HEK293 (cell line): ENCODE results near the gene JAZF1.

Experiments
- CTCF ChIA-PET: fragments of 350-600 bp; formaldehyde crosslinking; extraction: SDS; loops from one replicate; lab custom pipeline; 2021; ENCODE audit warnings: antibody characterized with exemption; lab: Yijun Ruan, JAX
- POLR2A ChIA-PET: fragments of 300-600 bp; formaldehyde crosslinking; extraction: SDS; loops from one replicate; lab custom pipeline; 2020; ENCODE audit warnings: antibody characterized with exemption, inconsistent platforms; lab: Yijun Ruan, JAX
- H3K27ac ChIP-seq: fragments of 200-500 bp; sonication (Bioruptor generic); 2 replicates; pipeline ENCODE4 v1.5.1; 2014; ENCODE audit warnings: low read depth, low read length, control low read depth, inconsistent platforms; ENCODE audit errors: extremely low read depth
- H3K36me3 ChIP-seq, 2 experiments: fragments of 200-500 bp in 1 of 2; sonication (Bioruptor generic) in 1 of 2; 1 replicate in 1 of 2; 2 replicates in 1 of 2; pipeline ENCODE4 v1.5.1; 2014 to 2017; ENCODE audit warnings: inconsistent platforms in 2 of 2, low read length in 2 of 2; ENCODE audit not compliant: control insufficient read depth in 2 of 2, insufficient read depth in 1 of 2
- H3K4me1 ChIP-seq: fragments of 200-500 bp; sonication (Bioruptor generic); 2 replicates; pipeline ENCODE4 v1.5.1; 2014; ENCODE audit warnings: mild to moderate bottlenecking, low read length, inconsistent platforms; ENCODE audit not compliant: control insufficient read depth, insufficient read depth
- H3K4me3 ChIP-seq: 2 replicates; pipeline ENCODE4 v1.5.1; 2011; ENCODE audit warnings: low read depth, mild to moderate bottlenecking, control low read depth, low read length, moderate library complexity
- H3K9me3 ChIP-seq: fragments of 200-500 bp; sonication (Bioruptor generic); 2 replicates; pipeline ENCODE4 v1.5.1; 2014; ENCODE audit warnings: low read depth, low read length, inconsistent platforms; ENCODE audit not compliant: control insufficient read depth, insufficient read depth
- HIC1 ChIP-seq: fragments of 450-650 bp; formaldehyde crosslinking; IDR thresholded peaks from 2 replicates; pipeline ENCODE4 v1.5.1; 2016; ENCODE audit warnings: missing biosample characterization, missing genetic modification characterization
- HOXD13 ChIP-seq: sonication (generic); formaldehyde crosslinking; IDR thresholded peaks from 2 replicates; pipeline ENCODE4 v1.8.0; 2022; ENCODE audit warnings: missing genetic modification reagents, borderline replicate concordance
- KLF10 ChIP-seq: fragments of 450-650 bp; IDR thresholded peaks from 2 replicates; pipeline ENCODE4 v1.5.1; 2018; ENCODE audit warnings: missing biosample characterization, mild to moderate bottlenecking, missing genetic modification characterization
- KLF16 ChIP-seq: fragments of 450-650 bp; formaldehyde crosslinking; IDR thresholded peaks from 2 replicates; pipeline ENCODE4 v1.5.1; 2017; ENCODE audit warnings: missing biosample characterization, missing genetic modification characterization
- KLF17 ChIP-seq: fragments of 450-650 bp; formaldehyde crosslinking; IDR thresholded peaks from 2 replicates; pipeline ENCODE4 v1.5.1; 2016; ENCODE audit warnings: missing biosample characterization, missing genetic modification characterization
- PRDM1 ChIP-seq: fragments of 450-650 bp; formaldehyde crosslinking; IDR thresholded peaks from 2 replicates; pipeline ENCODE4; 2016; ENCODE audit warnings: missing biosample characterization, missing genetic modification characterization
- PRDM4 ChIP-seq: fragments of 450-650 bp; formaldehyde crosslinking; IDR thresholded peaks from 2 replicates; pipeline ENCODE4 v1.5.1; 2017; ENCODE audit warnings: missing biosample characterization, missing genetic modification characterization
- SCRT2 ChIP-seq: fragments of 450-650 bp; formaldehyde crosslinking; IDR thresholded peaks from 2 replicates; pipeline ENCODE4 v1.5.1; 2016; ENCODE audit warnings: missing biosample characterization, missing genetic modification characterization
- SETDB1 ChIP-seq: IDR thresholded peaks from one replicate; pipeline ENCODE4 v1.6.1; 2017; ENCODE audit warnings: mild to moderate bottlenecking, low read length, moderate library complexity, mixed read lengths; ENCODE audit not compliant: insufficient read length
- WT1 ChIP-seq: fragments of 450-650 bp; formaldehyde crosslinking; IDR thresholded peaks from 2 replicates; pipeline ENCODE4 v1.5.1; 2016; ENCODE audit warnings: missing biosample characterization, missing genetic modification characterization
- ZBTB17 ChIP-seq: fragments of 450-650 bp; formaldehyde crosslinking; IDR thresholded peaks from 2 replicates; pipeline ENCODE4 v1.5.1; 2016; ENCODE audit warnings: missing biosample characterization, missing genetic modification characterization
- ZBTB26 ChIP-seq: fragments of 450-650 bp; formaldehyde crosslinking; optimal IDR thresholded peaks from 2 replicates; pipeline ENCODE3; 2016; ENCODE audit warnings: missing biosample characterization, mild to moderate bottlenecking, missing genetic modification characterization
- ZBTB44 ChIP-seq: fragments of 450-650 bp; IDR thresholded peaks from 2 replicates; pipeline ENCODE4 v1.5.1; 2018; ENCODE audit warnings: missing biosample characterization, mild to moderate bottlenecking, missing genetic modification characterization
- ZNF148 ChIP-seq: fragments of 450-650 bp; formaldehyde crosslinking; IDR thresholded peaks from 2 replicates; pipeline ENCODE4 v1.5.0; 2017; ENCODE audit warnings: missing biosample characterization, missing genetic modification characterization, borderline replicate concordance
- ZNF18 ChIP-seq: fragments of 450-650 bp; formaldehyde crosslinking; IDR thresholded peaks from 2 replicates; pipeline ENCODE4 v1.5.1; 2016; ENCODE audit warnings: missing biosample characterization, missing genetic modification characterization
- ZNF48 ChIP-seq: fragments of 450-650 bp; formaldehyde crosslinking; IDR thresholded peaks from 2 replicates; pipeline ENCODE4 v1.5.1; 2016; ENCODE audit warnings: missing biosample characterization, missing genetic modification characterization
- ZNF596 ChIP-seq: fragments of 450-650 bp; IDR thresholded peaks from 2 replicates; pipeline ENCODE4 v1.5.0; 2018; ENCODE audit warnings: missing biosample characterization, mild to moderate bottlenecking, missing genetic modification characterization, moderate library complexity
- ZNF600 ChIP-seq: fragments of 450-650 bp; formaldehyde crosslinking; IDR thresholded peaks from 2 replicates; pipeline ENCODE4 v1.5.1; 2016; ENCODE audit warnings: missing biosample characterization, missing genetic modification characterization
- ZNF629 ChIP-seq: fragments of 450-650 bp; formaldehyde crosslinking; IDR thresholded peaks from 2 replicates; pipeline ENCODE4 v1.5.1; 2017; ENCODE audit warnings: missing biosample characterization, missing genetic modification characterization

The JAZF1 gene

GRCh38 chr7:27994639-27995038 lies 186.0 kb downstream of the JAZF1 start (continued):
- peak; percentile 20; the same call in 1 of the 2 replicates for TF ChIP-seq KLF10 (tag by site-specific recombination)
- peak; percentile 59; the same call in 1 of the 2 replicates for TF ChIP-seq ZNF600 (tag by site-specific recombination)
- TF ChIP-seq KLF17 (tag by site-specific recombination), result peak; percentile 24; the same call in 1 of the 2 replicates
- peak; percentile 66 for TF ChIP-seq PRDM1 (tag by site-specific recombination)
- peak; percentile 53; the same call in 1 of the 2 replicates for TF ChIP-seq PRDM4 (tag by site-specific recombination)

- Histone ChIP-seq H3K36me3 (no peaks in the 10 kb centered on the region), H3K4me1 (peaks cover 32% of the 10 kb centered on the region), H3K4me3 (no peak overlapping the region)
- POLR2A ChIA-PET, result no interaction called here
- TF ChIP-seq SCRT2, result peak; percentile 50; the same call in 1 of the 2 replicates
- no peak for TF ChIP-seq HIC1 (tag by site-specific recombination)
- TF ChIP-seq ZBTB17, result 0 out of 2 replicates have a peak, but pooled peaks have one; percentile 36
- TF ChIP-seq, all 188 proteins: peak for 2
- CTCF ChIA-PET, result interaction anchor here (0.6 kb wide), 1 partner anchor 1093 kb away, joined by 3 read pairs; no protein-coding TSS in a partner anchor
- Histone ChIP-seq H3K27ac (no peak overlapping the region), H3K9me3 (no peaks in the 10 kb centered on the region)
These were observed 187.7 kb downstream of the JAZF1 start for GRCh38 chr7:27992755-27993493.

GRCh38 chr7:27992097-27992496 lies 188.5 kb downstream of the JAZF1 start:
- no peak overlapping the region for H3K4me3 ChIP-seq
- POLR2A ChIA-PET, result no interaction called here
- H3K36me3 ChIP-seq, result no peaks in the 10 kb centered on the region
- H3K4me1 ChIP-seq, result peaks cover 32% of the 10 kb centered on the region
- no peak overlapping the region for H3K27ac ChIP-seq
- H3K9me3 ChIP-seq, result no peaks in the 10 kb centered on the region
- CTCF ChIA-PET, result interaction anchor here (0.7 kb wide), 1 partner anchor 73 kb away, joined by 3 read pairs; no protein-coding TSS in a partner anchor
- no peak for TF ChIP-seq SETDB1
- TF ChIP-seq ZNF18, result no peak
- TF ChIP-seq ZNF629 (tag by site-specific recombination), result no peak
- TF ChIP-seq ZBTB26 (tag by site-specific recombination), result no peak
- no peak for TF ChIP-seq ZNF148
- no peak for TF ChIP-seq KLF16 (tag by site-specific recombination)
- no peak for TF ChIP-seq ZNF48 (tag by site-specific recombination)
- no peak for TF ChIP-seq ZNF596 (tag by site-specific recombination)
- TF ChIP-seq HOXD13 (CRISPR knock-in tag), result no peak
- 0 out of 2 replicates have a peak, but pooled peaks have one; percentile 27 for TF ChIP-seq ZBTB44
- no peak for TF ChIP-seq WT1
